Activated CD4-positive, CD25-positive, alpha-beta regulatory T cell (primary cell): ENCODE data around the gene FAIM.
"Not testable (repeated sequence)": the region's sequence is repeated elsewhere in the genome, so short reads cannot be mapped to it uniquely, and the experiment has no call there.

Experiments used
- DNase-seq, 4 experiments: peaks; one replicate each; lab custom pipeline; 2025; lab: John Stamatoyannopoulos, UW

FAIM gene

DNA sequence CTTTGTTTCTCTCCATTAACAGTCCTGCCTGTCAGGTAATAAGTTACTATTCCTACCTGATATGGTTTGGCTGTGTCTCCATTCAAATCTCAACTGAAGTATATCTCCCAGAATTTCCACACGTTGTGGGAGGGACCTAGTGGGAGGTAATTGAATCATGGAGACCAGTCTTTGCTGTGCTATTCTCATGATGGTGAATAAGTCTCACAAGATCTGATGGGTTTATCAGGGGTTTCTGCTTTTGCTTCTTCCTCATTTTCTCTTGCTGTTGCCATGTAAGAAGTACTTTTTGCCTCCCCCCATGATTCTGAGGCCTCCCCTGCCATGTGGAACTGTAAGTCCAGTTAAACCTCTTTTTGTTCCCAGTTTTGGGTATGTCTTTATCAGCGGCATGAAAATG lies 6.9 kb upstream of the FAIM start:
- not testable (repeated sequence) for DNase-seq

DNA sequence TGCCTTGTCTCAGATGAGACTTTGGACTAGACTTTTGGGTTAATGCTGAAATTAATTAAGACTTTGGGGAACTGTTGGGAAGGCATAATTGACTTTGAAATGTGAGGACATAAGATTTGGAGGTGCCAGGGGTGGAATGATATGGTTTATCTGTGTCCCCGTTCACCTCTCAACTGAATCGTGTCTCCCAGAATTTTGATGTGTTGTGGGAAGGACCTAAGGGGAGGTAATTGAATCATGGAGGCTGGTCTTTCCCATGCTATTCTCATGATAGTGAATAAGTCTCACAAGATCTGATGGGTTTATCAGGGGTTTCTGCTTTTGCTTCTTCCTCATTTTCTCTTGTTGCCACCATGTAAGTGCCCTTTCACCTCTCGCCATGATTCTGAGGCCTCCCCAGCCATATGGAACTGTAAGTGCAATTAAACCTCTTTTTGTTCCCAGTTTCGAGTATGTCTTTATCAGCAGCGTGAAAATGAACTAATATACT lies 4.4 kb upstream of the FAIM start:
- DNase-seq, result not testable (repeated sequence)

DNA sequence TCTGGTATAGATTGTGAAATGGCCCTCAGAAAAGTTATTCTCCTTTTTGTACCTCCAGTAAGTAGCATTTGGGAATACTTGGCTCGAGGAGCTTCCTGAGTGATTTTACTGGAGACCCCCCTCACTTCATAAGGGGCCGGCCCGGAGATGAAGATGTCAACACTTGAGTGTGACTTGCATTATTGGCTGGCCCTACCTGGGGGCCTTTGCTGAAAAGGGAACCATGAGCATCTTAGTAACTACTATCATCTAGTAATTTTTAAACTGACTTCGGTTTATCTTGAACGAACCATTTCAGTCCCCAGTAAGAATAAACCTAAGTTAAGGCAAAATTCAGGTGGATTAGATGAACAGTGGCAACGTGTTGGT lies 1.3 kb downstream of the FAIM start:
- DNase-seq, result no peak

DNA sequence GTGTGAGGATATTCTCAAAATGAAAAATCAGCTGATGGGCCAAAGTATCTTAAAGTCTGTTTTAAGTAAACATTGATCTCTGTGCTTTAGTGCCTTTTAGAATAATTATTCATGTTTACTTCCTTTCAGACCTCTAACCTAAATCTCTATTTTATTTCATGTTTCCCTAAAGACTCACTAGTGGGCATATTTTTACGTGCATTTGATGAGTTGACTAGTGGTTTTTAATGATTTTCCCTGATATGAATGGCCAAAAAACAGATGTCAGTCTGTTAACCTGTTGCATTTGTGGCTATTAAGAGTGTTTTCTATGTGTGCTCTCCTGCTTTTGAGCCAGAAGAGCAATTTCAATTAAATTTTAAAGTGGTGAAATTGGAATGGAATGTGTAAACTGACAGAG lies 6.9 kb downstream of the FAIM start:
- DNase-seq, result no peak

DNA sequence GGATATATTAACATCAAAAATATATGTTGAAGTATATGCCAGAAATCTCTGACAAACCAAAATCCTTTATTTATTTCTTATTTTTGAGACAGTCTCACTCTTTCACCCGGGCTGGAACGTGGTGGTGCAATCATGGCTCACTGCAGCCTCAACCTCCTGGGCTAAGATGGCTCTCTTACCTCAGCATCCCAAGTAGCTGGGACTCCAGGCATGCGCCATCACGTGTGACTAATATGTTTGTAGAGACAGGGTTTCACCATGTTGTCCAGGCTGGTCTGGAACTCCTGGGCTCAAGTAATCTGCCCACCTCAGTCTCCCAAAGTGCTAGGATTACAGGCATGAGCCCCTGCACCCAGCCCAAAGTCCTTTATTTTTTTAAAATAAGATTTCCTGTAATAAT lies 11.9 kb downstream of the FAIM start:
- DNase-seq, result no peak

DNA sequence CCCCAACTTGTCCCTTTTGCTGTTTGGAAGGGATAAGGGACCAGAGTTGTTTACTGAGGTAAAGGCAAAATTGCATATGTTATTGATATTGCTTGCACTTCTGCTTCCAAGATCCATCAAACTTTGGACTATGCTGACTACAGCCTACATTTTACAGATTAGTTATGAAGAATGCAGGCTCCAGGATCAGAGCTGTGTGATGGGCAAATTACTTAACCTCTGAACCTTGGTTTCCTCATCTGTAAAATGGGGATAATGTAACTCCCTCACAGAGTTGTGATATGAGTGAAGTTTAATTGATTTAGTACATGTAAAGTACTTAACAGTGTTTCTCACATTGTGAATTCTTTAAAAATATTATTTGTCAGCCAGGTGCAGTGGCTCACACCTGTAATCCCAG lies 15.9 kb downstream of the FAIM start:
- DNase-seq, result no peak

DNA sequence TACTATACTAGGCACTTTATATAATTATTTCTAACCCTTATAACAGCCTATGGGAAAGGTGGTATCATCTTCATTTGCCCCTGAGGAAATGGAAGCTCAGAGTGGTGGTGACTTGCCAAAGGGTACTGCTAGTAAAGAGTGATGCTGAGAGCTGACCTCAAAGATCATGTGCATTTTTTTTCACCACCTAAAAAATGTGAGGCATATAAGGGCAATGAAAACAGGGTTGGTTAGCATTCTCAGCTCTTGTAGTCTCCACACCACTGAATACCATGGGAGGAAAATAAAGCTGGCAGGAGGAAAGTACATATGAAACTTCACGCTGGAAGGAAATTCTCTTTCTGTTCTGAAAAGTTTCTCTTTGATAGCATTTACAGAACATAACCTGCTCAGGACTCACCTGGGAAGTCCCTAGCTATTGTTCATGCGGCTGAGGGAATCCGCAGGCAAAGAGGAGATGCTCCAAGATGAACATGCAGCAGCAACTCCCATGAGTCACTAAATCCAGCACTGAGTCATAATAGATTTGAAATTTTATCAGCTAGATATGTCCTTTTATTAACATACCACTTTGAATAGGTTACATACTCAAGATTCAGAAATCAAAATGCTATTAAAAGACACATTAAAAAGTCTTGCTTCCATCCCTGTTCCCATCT lies 17.3 kb downstream of the FAIM start:
- DNase-seq, result no peak

DNA sequence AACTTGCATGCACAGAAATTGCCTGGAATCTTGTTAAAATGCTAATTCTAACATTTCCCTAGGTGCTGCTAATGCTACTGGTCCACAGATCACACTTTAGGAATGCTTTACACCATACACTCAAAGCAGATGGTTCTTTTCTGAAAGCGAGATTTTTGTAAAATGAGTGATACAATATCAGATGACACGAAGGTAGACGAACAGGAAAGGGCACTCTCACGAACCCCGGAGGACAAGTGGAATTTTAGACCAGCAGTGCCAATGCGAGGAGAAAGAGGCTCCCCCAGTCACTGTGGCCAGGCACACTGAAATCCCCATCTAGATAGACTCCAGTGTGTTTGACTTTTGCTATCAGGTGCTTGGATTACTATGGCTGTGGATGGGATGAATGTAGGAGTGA lies 21.0 kb downstream of the FAIM start:
- no peak for DNase-seq

DNA sequence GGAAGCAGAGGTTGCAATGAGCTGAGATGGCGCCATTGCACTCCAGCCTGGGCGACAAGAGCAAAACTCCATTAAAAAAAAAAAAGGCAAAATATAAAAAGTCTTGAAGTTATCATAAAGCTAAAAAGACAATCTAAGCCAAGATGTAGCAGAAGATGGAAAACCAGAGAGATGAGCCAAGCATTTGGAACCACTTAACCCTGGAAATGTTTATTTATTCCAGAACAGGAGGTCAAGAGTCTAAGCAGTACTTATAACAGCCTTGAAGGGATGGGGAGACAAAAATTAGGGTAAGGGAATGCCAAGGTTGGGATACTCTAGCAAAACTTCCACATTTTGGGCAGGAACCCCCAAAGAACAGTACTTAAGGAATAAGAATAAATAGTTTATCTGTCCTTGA lies 30.1 kb downstream of the FAIM start:
- DNase-seq, result no peak

DNA sequence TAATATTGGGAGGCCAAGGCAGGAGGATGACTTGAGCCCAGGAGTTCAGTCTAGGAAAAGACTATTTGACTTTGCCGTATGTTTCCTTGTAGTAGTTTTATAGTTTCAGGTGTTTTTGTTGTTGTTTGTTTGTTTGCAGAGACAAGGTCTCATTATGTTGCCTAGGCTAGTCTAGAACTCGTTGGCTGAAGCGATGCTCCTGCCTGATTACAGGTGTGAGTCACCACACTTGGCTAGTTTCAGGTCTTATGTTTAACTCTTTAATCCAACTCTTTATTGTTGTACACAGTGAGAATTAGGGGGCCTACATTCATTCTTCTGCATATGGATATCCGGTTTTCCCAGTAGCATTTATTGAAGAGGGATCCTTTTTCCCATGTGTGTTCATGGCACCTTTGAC lies 32.0 kb downstream of the FAIM start:
- no peak for DNase-seq

DNA sequence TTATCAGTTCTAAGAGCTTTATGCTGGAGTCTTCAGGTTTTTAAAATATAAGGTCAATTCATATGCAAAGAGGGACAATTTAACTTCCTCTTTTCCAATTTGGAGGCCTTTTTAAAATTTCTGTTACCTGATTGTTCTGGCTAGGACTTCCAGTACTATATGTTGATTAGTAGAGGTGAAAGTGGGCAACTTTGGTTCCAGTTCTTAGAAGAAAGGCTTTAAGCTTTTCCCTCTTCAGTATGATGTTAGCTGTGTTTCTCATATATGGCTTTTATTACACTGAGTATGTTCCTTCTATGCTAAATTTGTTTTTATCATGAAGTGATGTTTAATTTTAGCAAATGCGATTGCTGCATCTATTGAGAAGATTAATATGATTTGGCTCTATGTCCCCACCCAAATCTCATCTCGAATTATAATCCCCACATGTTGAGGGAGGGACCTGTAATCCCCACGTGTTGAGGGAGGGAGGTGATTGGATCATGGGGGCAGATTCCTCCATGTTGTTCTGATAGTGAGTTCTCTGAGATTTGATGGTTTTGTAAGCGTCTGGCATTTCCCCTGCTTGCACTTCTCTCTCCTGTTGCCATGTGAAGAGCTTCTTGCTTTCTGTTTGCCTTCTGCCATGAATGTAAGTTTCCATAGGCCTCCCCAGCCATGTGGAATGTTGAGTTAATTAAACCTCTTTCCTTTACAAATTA lies 33.8 kb downstream of the FAIM start:
- no peak for DNase-seq

DNA sequence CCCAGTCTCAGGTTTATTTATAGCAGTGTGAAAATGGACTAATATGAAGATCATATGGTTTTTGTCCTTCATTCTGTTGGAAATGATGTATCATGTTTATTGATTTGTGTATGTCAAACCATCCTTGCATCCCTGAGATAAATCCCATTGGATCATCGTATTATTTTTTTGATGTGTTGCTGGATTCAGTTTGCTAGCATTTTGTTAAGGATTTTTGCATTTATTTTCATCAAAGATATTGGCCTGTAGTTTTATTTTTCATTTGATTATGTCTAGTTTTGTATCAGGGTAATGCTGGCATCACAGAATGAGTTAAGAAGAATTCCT lies 34.3 kb downstream of the FAIM start:
- no peak for DNase-seq

DNA sequence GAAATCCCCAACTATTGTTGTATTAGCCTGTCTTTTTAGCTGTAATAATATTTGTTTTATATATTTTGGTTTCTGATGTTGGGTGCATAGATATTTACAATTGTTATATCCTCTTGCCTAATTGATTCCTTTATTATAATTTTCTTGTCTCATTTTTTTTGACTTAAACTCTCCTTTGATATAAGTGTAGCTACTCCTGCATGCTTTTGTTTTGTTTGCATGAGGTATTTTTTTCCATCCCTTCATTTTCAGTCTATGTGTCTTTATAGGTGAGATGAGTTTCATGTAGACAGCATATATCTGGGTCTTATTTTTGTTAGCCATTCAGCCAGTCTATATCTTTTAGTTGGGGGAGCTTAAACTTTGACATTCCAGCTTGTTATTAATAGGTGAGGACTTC lies 37.4 kb downstream of the FAIM start:
- DNase-seq, result no peak

DNA sequence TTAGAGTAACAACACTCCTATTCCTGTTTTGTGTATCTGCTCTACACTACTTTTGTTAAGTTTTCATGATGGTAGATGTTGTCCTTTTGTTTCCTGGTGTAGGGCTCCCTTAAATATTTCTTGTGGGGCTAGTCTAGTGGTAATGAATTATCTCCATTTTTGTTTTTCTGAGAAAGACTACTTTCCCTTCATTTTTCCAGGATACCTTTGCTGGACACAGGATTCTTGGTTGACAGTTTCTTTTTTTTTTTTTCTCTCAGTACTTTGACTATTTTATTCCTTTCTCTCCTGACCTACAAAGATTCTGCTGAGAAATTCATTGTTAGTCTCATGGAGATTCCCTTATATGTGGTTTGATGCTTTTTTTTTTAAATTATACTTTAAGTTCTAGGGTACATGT lies 37.9 kb downstream of the FAIM start:
- no peak for DNase-seq

DNA sequence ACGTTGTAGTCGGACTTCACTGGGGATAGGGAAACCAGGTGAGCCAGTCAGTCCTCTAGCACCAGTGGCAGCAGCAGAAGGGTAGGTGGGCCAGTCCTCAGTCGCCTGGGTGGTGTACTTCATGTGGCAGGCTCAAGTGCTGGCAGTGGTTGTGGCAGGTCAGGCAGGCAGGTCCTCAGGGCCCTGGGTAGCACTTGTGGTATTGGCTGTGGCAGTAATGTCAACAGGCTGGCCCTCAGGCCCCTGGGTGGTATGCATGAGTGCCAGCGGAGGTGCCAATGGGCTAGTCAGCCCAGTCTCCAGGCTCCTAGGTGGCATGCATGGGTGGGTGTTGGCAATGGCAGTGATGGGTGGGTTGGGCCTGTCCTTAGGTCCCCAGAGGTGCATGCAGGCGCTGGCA lies 40.6 kb downstream of the FAIM start:
- no peak for DNase-seq

DNA sequence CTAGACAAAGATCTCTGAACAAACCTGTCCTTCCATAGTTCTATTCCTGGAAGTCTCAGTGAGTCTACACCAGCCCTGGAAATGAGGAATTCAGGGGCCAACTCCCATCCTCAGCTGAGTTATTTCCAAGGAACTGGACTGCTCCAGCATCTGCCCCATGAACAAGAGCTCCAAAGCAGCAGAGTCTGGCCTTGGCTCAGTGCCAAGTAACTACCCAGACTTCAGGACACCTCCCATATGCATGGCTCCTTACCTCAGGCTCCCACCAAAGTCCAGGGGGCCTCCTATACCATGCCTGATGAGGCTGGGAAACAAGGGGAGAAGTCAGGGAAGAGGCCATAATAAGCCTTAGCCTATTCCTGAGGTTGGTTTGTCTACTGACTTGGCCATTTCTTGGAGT lies 45.0 kb downstream of the FAIM start:
- no peak for DNase-seq

DNA sequence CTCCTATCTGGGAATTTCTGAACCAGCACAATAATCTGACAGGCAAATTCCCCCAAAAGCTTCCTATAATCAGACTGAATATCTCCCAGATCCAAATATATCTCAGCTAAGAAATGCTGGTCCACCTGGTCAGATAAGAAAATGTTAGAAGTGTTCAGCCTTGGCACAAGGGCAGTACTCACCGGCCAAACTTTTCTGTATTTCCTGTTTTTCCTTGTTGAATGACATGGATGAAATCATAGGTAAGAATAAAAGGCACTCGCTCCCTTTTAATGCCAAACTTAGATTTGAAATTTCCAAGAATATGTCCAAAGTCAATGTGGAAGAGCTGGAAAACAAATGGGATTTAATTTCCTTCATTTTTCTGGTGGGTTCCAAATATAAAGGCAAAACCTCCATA lies 48.9 kb downstream of the FAIM start:
- no peak for DNase-seq

DNA sequence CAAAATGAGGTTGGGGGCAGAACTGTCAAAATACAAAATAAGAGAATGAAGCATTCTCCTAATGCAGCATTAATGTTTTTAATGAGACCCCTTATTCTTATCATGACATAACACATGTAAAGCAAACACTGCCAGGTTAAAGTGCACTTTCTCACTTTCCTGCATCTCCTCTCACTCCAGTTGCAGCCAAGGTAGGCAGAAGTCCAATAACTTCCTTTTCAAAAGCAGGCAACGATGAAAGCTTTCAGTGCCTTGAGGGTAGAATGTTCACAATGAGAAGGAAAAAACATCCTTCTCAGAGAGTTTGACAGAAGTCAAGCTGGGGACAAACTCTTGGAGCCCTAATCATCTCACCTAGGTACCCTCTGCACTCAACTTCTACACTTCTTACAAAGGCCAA lies 59.5 kb downstream of the FAIM start:
- DNase-seq, result no peak

DNA sequence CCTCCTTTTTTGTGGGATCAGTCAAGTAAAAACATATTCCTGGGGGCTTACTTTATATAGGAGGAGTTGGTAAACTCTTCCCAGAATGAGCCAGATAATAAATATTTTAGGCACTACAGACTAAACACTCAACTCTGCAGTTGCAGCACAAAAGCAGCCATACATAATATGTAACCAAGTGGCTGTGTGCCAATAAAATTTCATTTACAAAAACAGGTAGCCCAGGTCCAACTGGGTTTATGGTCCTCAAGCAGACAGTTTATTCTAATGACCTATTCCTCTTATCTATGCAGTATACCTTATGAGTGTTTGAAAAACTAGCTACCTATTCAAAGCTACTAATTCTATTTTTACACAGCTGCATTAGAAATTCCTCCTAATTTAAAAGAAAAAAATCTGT lies 61.8 kb downstream of the FAIM start:
- no peak for DNase-seq

DNA sequence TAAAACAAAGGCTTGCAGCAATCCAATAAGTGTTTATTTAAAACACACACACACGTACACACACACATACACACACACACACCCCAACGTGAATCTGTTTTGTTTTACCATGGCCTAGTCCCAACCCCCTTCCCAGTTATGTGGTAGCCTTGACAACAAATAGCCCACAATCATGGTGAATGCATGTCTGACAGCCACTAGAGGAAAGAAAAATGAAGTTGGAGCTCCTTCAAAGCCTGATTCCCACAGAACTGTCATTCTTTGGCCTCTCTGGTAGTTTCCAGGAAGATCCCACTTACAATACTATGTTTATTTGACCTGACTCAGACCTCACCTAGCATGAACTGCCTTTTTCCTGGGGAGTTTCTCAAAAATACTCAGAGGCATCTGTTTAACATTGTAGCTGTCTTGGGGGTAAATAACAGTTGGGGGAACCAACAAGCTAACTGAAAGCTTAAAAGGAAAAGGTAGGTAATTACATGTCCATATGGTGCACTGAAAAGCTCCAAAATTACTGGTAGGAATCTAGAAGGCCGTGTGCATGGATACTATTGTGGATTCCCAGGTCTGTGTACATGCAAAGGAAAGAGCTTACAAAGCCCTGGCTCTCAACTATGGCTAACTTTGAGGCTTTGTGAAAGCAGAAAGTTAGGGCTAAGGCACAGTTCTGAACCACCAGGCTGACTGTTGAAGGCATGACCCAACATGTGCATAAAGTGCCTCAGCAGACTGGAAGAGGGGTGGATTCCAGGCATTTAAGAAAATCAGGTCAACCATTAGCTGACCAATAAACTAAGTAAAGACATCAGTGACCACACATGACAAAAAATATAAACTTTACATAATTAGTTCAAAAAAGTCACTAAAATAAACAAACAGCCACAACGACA lies 65.3 kb downstream of the FAIM start:
- no peak for DNase-seq

DNA sequence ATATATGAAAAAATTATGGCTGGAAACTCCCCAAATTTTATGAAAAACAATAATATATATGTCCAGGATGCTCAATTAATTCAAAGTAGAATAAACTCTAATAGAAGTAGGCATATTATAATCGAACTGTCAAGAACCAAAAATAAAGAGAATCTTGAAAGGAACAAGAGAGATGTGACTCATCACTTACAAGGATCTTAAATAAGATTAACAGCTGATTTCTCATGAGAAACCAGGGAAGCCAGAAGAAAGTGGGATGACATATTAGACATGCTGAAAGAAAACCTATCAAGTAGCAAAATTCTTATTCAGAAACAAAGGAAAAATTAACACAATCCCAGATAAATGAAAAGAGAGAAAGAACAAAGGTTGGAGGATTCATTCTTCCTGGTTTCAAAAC lies 66.8 kb downstream of the FAIM start:
- DNase-seq, result no peak

DNA sequence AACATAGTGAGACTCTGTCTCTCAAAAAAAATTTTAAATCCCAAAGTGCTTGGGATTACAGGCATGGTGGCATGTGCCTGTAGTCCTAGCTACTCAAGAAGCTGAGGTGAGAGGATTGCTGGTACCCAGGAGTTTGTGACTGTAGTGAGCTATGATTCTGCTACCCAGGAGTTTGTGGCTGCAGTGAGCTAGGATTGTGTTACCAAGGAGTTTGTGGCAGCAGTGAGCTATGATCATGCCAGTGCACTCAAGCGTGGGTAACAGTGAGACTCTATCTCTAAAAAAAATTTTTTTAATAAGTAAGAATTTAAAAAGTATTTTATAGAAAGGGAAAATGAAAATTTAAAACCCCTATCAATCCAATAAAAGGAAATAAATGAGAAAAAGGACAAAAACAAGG lies 69.5 kb downstream of the FAIM start:
- DNase-seq, result no peak

DNA sequence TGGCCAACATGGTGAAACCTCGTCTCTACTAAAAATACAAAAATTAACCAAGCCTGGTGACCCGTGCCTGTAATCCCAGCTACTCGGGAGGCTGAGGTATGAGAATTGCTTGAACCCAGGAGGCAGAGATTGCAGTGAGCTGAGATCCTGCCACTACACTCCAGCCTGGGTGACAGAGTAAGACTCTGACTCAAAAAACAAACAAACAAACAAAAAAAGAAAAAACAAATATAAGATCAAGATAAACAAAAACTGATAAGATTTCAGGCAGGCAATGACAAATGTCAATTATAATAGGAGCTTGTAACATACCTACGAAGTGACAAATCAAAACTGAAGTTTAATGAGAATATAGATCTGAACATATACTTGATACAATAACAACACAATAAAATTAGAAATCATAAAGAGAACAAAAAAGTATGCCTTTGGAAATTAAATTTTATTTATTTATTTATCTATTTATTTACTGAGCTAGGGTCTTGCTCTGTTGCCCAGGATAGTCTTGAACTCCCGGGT lies 70.4 kb downstream of the FAIM start:
- no peak for DNase-seq
